ENCODE data around the gene VWC2. TPM values are rescaled to one million over a fixed set of nuclear protein-coding genes. Genes with fewer than 3 reads are reported as not detected.
A peak's percentile ranks its signal among the peaks of the same experiment; 100 is the strongest.

The VWC2 gene
- total and polyA plus RNA-seq, 2 of the 13 experiments (the other 11 are each of a cell fraction or from before 2014, with no cell fraction given): not detected

DNA sequence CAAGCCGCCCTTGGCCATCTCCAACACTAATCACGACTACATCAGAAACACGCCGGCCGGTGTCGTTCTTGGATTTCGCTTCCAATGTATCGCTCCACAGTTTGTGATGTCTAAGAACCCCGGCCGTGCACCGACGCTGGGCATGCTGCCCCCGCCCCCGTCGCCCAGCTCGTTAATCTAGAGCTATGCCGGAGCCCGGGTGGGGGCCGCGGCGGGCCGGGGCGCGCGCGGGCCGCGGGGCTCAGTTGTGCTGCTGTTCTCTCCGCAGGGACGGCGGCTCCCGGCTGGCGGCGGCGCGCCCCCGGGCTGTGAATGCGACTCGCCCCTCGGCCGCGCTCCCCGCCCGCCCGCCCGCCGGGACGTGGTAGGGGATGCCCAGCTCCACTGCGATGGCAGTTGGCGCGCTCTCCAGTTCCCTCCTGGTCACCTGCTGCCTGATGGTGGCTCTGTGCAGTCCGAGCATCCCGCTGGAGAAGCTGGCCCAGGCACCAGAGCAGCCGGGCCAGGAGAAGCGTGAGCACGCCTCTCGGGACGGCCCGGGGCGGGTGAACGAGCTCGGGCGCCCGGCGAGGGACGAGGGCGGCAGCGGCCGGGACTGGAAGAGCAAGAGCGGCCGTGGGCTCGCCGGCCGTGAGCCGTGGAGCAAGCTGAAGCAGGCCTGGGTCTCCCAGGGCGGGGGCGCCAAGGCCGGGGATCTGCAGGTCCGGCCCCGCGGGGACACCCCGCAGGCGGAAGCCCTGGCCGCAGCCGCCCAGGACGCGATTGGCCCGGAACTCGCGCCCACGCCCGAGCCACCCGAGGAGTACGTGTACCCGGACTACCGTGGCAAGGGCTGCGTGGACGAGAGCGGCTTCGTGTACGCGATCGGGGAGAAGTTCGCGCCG lies 1.9 kb downstream of the VWC2 start:
- Histone ChIP-seq H4K20me1 (ENCODE audit: insufficient read depth, low read length) (no peaks in the 10 kb centered on the region), H3K27me3 (ENCODE audit: control insufficient read depth in 1 of 2, insufficient read depth in 2 of 2, low read length in 2 of 2) (peaks cover 1 to 21% of the 10 kb centered on the region in 2 experiments; a peak in 3 of 5 replicates), H3K4me2 (ENCODE audit: low read depth, low read length) (no peak overlapping the region), H3K4me3 (replicated peaks in 1 of 3; ENCODE audit: insufficient read depth in 1 of 3, low read depth in 2 of 3, low read length in 3 of 3) (no peak overlapping the region), H3K9ac (ENCODE audit: insufficient read depth, low read depth, low read length) (no peak overlapping the region), H3K79me2 (ENCODE audit: insufficient read depth, low read length) (no peaks in the 10 kb centered on the region), H2AFZ (ENCODE audit: low read length) (no peak overlapping the region), H3K9me3 (ENCODE audit: low read length) (no peaks in the 10 kb centered on the region), H3K4me1 (ENCODE audit: insufficient read depth, low read length) (no peaks in the 10 kb centered on the region), H3K27ac (ENCODE audit: extremely low read length, insufficient read depth, low read length) (no peak overlapping the region), H3K36me3 (replicated peaks in 1 of 2; ENCODE audit: control insufficient read depth in 1 of 2, insufficient read depth in 2 of 2, low read length in 2 of 2) (no peaks in the 10 kb centered on the region)
- ATAC-seq: peak; percentile 47; the same call in 2 of the 3 replicates
- TF ChIP-seq, protein P1, sequence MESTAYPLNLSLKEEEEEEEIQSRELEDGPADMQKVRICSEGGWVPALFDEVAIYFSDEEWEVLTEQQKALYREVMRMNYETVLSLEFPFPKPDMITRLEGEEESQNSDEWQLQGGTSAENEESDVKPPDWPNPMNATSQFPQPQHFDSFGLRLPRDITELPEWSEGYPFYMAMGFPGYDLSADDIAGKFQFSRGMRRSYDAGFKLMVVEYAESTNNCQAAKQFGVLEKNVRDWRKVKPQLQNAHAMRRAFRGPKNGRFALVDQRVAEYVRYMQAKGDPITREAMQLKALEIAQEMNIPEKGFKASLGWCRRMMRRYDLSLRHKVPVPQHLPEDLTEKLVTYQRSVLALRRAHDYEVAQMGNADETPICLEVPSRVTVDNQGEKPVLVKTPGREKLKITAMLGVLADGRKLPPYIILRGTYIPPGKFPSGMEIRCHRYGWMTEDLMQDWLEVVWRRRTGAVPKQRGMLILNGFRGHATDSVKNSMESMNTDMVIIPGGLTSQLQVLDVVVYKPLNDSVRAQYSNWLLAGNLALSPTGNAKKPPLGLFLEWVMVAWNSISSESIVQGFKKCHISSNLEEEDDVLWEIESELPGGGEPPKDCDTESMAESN (CRISPR knock-in tag; conservative IDR thresholded peaks at IDR 0.05): no peak
- TF ChIP-seq, protein P2, sequence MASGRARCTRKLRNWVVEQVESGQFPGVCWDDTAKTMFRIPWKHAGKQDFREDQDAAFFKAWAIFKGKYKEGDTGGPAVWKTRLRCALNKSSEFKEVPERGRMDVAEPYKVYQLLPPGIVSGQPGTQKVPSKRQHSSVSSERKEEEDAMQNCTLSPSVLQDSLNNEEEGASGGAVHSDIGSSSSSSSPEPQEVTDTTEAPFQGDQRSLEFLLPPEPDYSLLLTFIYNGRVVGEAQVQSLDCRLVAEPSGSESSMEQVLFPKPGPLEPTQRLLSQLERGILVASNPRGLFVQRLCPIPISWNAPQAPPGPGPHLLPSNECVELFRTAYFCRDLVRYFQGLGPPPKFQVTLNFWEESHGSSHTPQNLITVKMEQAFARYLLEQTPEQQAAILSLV (CRISPR knock-in tag; IDR thresholded peaks at IDR 0.05; ENCODE audit: borderline replicate concordance): no peak
- TF ChIP-seq ZNF567 (CRISPR knock-in tag; IDR thresholded peaks at IDR 0.05; ENCODE audit: borderline replicate concordance) (no peak), ZNF766 (CRISPR knock-in tag; IDR thresholded peaks at IDR 0.05; ENCODE audit: borderline replicate concordance) (no peak), NR2C2 (CRISPR knock-in tag; IDR thresholded peaks at IDR 0.05; ENCODE audit: borderline replicate concordance) (no peak), AKAP8 (CRISPR knock-in tag; IDR thresholded peaks at IDR 0.05) (no peak), KDM6A (CRISPR knock-in tag; IDR thresholded peaks at IDR 0.05; ENCODE audit: low read depth) (no peak), ZNF629 (CRISPR knock-in tag; conservative IDR thresholded peaks at IDR 0.05) (no peak), CENPX (CRISPR knock-in tag; IDR thresholded peaks at IDR 0.05) (no peak), REPIN1 (CRISPR knock-in tag; IDR thresholded peaks at IDR 0.05; ENCODE audit: borderline replicate concordance, low read depth) (no peak), HOXD1 (CRISPR knock-in tag; IDR thresholded peaks at IDR 0.05) (no peak), TCF7L2 (IDR thresholded peaks at IDR 0.05; ENCODE audit: low read depth, low read length) (no peak)
- TF ChIP-seq, protein P3, sequence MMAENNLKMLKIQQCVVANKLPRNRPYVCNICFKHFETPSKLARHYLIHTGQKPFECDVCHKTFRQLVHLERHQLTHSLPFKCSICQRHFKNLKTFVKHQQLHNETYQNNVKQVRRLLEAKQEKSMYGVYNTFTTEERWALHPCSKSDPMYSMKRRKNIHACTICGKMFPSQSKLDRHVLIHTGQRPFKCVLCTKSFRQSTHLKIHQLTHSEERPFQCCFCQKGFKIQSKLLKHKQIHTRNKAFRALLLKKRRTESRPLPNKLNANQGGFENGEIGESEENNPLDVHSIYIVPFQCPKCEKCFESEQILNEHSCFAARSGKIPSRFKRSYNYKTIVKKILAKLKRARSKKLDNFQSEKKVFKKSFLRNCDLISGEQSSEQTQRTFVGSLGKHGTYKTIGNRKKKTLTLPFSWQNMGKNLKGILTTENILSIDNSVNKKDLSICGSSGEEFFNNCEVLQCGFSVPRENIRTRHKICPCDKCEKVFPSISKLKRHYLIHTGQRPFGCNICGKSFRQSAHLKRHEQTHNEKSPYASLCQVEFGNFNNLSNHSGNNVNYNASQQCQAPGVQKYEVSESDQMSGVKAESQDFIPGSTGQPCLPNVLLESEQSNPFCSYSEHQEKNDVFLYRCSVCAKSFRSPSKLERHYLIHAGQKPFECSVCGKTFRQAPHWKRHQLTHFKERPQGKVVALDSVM (CRISPR knock-in tag; IDR thresholded peaks at IDR 0.05): no peak
- WGBS (ENCODE audit: low lambda C conversion rate): 46% methylated on average over 23 of the region's 106 CpGs
- no peak for FAIRE-seq
- ChIA-PET CTCF (ENCODE audit: low intra/inter-chr PET ratio, low total read pairs) (no interaction called here), POLR2A (no interaction called here)
- no TSS peak for BruUV-seq (replicated peaks)
- no peak for DNase-seq (ENCODE audit: low spot score)
- intact Hi-C loops (cut with micrococcal nuclease; ENCODE audit: unreplicated experiment): no loop called here
- in situ Hi-C loops (cut with HindIII; ENCODE audit: extremely low pct_ligation_motif_present, low pct_unique_long_range_greater_than_20kb): no loop called here

Measured in HepG2 (cell line).